Loucy (cell line): ENCODE data around the gene PIAS1.

Experiments used
- CTCF ChIP-seq: fragments of 200-600 bp; sonication (generic); conservative IDR thresholded peaks from 2 replicates; pipeline ENCODE4 v1.5.1; 2014; ENCODE audit warnings: mild to moderate bottlenecking, antibody characterized with exemption, low read length
- EZH2phosphoT487 ChIP-seq: fragments of 200-600 bp; IDR thresholded peaks from 2 replicates; pipeline ENCODE4 v1.6.1; 2018; ENCODE audit warnings: antibody characterized with exemption, mild to moderate bottlenecking, moderate library complexity, borderline replicate concordance

- TF ChIP-seq CTCF, result no peak
- no peak for TF ChIP-seq EZH2phosphoT487
These were observed 7.5 kb downstream of the PIAS1 start for GRCh38 chr15:68061602-68062001.
